ENCODE data around the gene MAPK11.

MAPK11 gene

GRCh38 chr22:50246242-50247175 is 23.7 kb downstream of the MAPK11 start:
- no peak for DNase-seq

GRCh38 chr22:50245214-50246072 is 24.7 kb downstream of the MAPK11 start:
- DNase-seq: no peak

- peak in 1 of 2 experiments; percentile 4 for DNase-seq
Observed at GRCh38 chr22:50244420-50245213, 25.6 kb downstream of the MAPK11 start, which contains the start of gene TUBGCP6. Gene TUBGCP6, minus strand, starts transcription at chr22:50245023. Its CDS starts 564 bp downstream, at chr22:50244459.

- DNase-seq: no peak
Observed at GRCh38 chr22:50243685-50244419, 26.3 kb downstream of the MAPK11 start.

- no peak for DNase-seq
Observed at GRCh38 chr22:50242406-50242949, 27.7 kb downstream of the MAPK11 start.

DNA sequence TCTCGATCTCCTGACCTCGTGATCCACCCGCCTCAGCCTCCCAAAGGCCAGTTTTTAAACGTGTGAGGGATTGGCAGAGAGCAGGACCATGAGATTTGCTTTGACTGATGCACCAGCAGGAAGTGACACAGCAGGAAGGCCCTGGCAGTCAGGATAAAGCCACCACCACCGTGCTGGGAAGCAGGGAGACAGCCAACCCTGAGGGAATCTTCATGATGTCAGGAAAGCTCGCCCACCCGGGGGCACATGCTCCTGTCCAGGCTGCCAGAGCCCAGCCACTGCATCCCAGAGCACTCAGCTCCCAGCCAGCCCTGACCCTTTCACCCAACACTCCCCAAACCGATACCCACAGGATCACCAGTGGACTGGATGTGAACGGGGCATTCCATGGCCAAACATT is 31.4 kb downstream of the MAPK11 start:
- DNase-seq: no peak

DNA sequence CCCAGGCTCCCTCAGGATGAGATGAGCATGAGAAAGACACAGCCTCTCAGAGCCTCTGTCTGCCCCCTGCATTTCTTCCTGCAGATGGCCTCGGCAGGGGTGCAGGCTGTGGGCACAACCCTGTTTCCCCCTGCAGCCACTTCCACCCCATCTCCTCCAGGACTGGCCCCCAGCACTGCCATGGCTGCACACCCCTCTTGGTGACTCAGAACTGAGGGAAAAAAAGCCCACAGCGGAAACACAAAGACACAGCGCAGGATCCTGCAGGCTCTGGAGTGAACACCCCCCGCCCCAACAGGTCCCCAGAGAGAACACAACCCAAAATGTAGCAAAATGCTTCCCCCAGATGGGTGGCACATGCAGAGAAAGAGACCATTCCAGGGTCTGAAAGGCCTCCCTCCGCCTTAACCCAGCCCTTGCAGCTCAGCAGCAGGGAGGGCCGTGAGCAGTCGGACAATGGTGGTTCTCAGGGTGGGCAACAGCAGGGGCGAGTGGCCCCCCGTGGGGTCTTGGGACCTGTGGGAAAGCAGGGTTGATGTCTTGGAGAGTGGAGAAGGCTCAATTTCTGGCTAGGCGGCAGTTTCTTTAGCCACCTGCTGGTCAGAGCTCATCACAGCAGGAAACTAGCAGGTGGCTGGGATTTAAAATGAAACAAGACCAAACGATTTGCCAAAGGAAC is 33.3 kb downstream of the MAPK11 start:
- DNase-seq: no peak

- DNase-seq: no peak
Observed at GRCh38 chr22:50233223-50233622, 37.0 kb downstream of the MAPK11 start.

DNA sequence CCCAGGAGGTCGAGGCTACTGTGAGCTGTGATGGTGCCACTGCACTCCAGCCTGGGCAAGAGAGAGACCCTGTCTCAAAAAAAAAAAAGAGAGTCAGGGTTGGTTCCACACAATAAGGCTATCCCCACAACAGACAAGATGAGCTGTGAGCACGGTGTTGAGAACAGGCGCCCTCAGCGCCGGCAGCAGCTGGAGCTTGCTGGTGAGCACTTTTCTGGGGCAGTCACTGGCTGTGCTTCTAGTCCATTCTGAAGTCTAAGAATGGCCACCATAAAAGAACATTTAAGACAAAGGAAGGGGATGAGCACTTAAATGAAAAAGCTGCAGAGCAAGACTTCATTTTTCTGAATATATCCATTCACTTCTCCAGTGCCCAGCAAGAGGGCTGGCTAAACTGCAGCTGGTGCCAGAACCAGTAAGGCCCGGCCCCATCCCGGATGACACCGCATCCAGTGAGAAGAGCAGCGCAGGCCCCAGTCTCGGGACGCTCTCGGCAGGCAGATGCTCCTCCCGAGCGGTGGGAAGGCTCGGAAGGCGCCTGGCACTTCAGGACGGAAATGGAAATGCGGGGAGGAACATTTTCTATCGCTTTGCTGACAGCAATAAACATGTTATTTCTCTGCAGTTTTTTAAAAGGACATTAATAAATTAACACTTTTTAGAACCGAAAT is 37.6 kb downstream of the MAPK11 start:
- DNase-seq: no peak

DNA sequence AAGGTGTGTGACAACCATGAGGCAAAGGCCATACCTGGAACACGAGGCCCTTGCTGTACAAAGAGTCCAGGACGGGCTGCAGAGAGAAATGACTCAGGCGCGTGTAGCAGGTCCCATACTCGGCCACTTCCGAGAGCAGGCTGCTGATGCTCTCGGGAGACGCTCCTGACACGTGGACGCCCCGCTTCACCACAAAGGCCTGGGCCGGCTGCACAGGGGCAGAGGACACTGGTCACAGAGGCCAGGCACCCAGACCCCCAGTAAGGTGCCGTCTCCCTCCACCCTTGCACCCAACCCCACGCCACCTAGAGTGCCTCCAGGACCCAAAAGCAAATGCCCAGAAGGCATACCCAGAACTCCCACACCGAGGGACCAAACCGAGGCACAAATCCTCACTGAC is 40.8 kb downstream of the MAPK11 start:
- no peak for DNase-seq

- DNase-seq: no peak
Observed at GRCh38 chr22:50228366-50228765, 41.8 kb downstream of the MAPK11 start.

DNA sequence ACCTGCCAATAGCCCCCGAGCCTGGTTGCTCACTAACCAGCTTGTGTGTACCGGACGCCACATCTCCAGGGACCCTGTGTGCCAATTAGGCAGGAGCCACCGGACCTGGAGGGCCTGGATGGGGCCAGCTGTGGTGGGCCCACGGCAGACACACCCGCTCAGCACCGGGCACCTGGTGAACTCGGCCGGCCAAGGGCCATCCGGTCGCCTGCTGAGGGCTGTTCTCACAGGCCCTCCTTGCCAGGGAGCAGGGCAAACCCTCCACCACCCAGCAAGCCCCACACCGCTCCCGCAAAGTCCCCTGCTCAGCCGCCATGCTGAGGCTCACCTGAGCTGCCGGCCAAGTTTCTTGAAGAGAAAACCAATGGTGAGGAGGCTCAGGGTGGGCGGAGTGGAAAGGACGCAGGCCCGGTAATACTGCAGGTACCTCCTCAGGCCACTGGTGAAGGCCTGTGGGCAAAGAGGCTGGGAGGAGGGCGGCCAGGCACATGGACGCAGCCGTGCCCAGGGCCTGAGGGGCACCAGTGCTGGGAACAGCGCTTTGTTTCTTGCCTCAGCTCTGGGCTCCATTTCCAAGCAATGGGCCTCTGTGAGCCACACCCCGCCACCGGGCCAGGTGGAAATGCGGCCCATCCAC is 42.5 kb downstream of the MAPK11 start:
- DNase-seq: no peak

- DNase-seq: no peak
Observed at GRCh38 chr22:50226875-50227165, 43.4 kb downstream of the MAPK11 start.

DNA sequence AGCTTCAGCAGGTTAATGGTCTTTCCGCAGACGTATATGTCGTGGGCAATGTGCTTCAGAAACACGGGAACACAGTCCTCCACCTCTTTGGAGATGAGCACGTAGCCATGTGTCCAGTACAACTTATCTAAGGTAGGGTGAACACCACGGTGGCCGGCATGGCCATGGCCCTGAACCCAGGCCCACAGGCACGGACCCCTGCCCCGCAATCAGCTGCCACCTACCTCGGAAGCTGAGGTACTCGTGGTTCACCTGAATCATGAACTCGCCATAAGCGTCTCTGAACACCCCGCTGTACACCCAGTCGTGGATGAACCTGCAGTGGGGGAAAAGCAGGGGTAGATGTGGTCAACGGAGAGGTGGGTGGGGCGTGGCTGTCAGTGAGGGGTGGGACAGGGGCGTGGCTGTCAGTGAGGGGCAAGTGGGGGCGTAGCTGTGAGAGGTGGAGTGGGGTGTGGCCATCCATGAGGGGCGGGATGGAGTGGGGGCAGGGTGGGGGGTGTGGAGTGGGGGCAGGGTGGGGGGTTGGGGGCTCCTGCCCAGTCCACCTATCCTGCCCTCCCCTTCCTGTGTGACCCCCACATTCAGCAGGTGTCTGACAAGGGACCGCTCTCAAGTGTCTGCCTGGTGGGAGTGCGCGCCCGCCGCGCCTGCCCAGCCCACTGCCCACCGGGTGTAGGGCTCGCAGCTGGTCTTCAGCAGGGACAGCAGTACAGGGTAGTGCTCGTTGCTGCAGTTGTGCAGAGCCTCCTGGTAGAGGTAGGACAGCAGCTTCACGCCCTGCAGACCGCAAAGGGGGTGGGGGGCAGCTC is 43.9 kb downstream of the MAPK11 start:
- no peak for DNase-seq

- no peak for DNase-seq
Observed at GRCh38 chr22:50225200-50225969, 44.8 kb downstream of the MAPK11 start.

DNA sequence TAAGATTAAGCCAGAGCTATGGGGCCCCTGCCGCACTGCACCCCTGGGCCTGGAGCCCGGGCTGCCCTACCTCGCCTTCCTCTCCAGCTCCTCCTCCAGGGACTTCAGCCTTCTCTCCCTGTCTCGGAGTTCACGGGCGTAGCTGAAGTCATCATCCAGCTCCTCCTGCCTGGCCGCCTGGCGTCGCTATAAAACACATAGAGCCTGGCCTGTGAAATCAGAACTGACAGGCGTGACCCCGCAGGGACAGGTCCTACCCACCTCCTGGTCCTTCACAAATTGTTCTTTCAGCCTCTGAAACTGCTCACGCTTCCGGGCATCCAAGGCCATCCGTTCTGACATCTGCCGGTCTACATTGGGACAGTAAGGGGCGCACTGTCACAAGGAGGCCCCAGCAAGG is 46.1 kb downstream of the MAPK11 start:
- DNase-seq: no peak

- DNase-seq: no peak
Observed at GRCh38 chr22:50222508-50222907, 47.7 kb downstream of the MAPK11 start.

Data from NCI-H187 (cell line).